ENCODE data around the gene FDCSP.

Gene FDCSP

GRCh38 chr4:70269674-70270073, 43.8 kb downstream of the FDCSP start:
- TF ChIP-seq CTCF (IDR thresholded peaks at IDR 0.05; ENCODE audit: low read length) (no peak), EZH2 (IDR thresholded peaks at IDR 0.05; ENCODE audit: borderline replicate concordance, low read length) (no peak)
- Histone ChIP-seq H3K36me3 (ENCODE audit: insufficient read depth, low read length) (no peaks in the 10 kb centered on the region), H4K20me1 (ENCODE audit: insufficient read depth, low read length) (no peaks in the 10 kb centered on the region), H3K27ac (ENCODE audit: low read depth, low read length, poor library complexity, severe bottlenecking) (no peak overlapping the region), H2AFZ (ENCODE audit: low read length) (no peak overlapping the region), H3K9me2 (ENCODE audit: low read depth, low read length) (peaks cover 3% of the 10 kb centered on the region; the same call in 1 of the 2 replicates), H3K79me2 (ENCODE audit: insufficient read depth, low read length) (no peaks in the 10 kb centered on the region), H3K27me3 (ENCODE audit: insufficient read depth, low read length) (no peaks in the 10 kb centered on the region), H3K9ac (ENCODE audit: low read length) (no peak overlapping the region), H3K4me2 (ENCODE audit: low read length) (no peak overlapping the region), H3K4me3 (ENCODE audit: low read depth, low read length, poor library complexity, severe bottlenecking) (no peak overlapping the region), H3K4me1 (ENCODE audit: insufficient read depth, low read length, severe bottlenecking) (no peaks in the 10 kb centered on the region), H3F3A (ENCODE audit: insufficient read depth, low read length) (no peaks in the 10 kb centered on the region), H3K9me3 (ENCODE audit: low read length) (no peaks in the 10 kb centered on the region)

GRCh38 chr4:70277121-70277520, 51.2 kb downstream of the FDCSP start:
- H3K27ac ChIP-seq (ENCODE audit: low read depth, low read length, poor library complexity, severe bottlenecking), result no peak overlapping the region
- H3K27me3 ChIP-seq (ENCODE audit: insufficient read depth, low read length), result no peaks in the 10 kb centered on the region
- no peaks in the 10 kb centered on the region for H3K9me3 ChIP-seq (ENCODE audit: low read length)
- no peaks in the 10 kb centered on the region for H4K20me1 ChIP-seq (ENCODE audit: insufficient read depth, low read length)
- H2AFZ ChIP-seq (ENCODE audit: low read length), result no peak overlapping the region
- no peak overlapping the region for H3K4me3 ChIP-seq (ENCODE audit: low read depth, low read length, poor library complexity, severe bottlenecking)
- no peak overlapping the region for H3K9ac ChIP-seq (ENCODE audit: low read length)
- TF ChIP-seq EZH2 (IDR thresholded peaks at IDR 0.05; ENCODE audit: borderline replicate concordance, low read length) (no peak), CTCF (IDR thresholded peaks at IDR 0.05; ENCODE audit: low read length) (no peak)
- no peak overlapping the region for H3K4me2 ChIP-seq (ENCODE audit: low read length)
- H3K36me3 ChIP-seq (ENCODE audit: insufficient read depth, low read length), result no peaks in the 10 kb centered on the region
- no peaks in the 10 kb centered on the region for H3K4me1 ChIP-seq (ENCODE audit: insufficient read depth, low read length, severe bottlenecking)
- no peaks in the 10 kb centered on the region for H3F3A ChIP-seq (ENCODE audit: insufficient read depth, low read length)
- H3K9me2 ChIP-seq (ENCODE audit: low read depth, low read length), result no peaks in the 10 kb centered on the region
- H3K79me2 ChIP-seq (ENCODE audit: insufficient read depth, low read length), result no peaks in the 10 kb centered on the region

- Histone ChIP-seq H3K9me3 (ENCODE audit: low read length) (no peaks in the 10 kb centered on the region), H3K4me3 (ENCODE audit: low read depth, low read length, poor library complexity, severe bottlenecking) (no peak overlapping the region), H3K4me1 (ENCODE audit: insufficient read depth, low read length, severe bottlenecking) (no peaks in the 10 kb centered on the region), H3K27me3 (ENCODE audit: insufficient read depth, low read length) (no peaks in the 10 kb centered on the region), H3K9ac (ENCODE audit: low read length) (no peak overlapping the region), H3K4me2 (ENCODE audit: low read length) (no peak overlapping the region), H3K27ac (ENCODE audit: low read depth, low read length, poor library complexity, severe bottlenecking) (no peak overlapping the region), H3F3A (ENCODE audit: insufficient read depth, low read length) (no peaks in the 10 kb centered on the region), H3K79me2 (ENCODE audit: insufficient read depth, low read length) (no peaks in the 10 kb centered on the region), H4K20me1 (ENCODE audit: insufficient read depth, low read length) (no peaks in the 10 kb centered on the region), H3K9me2 (ENCODE audit: low read depth, low read length) (no peaks in the 10 kb centered on the region), H2AFZ (ENCODE audit: low read length) (no peak overlapping the region), H3K36me3 (ENCODE audit: insufficient read depth, low read length) (no peaks in the 10 kb centered on the region)
- TF ChIP-seq CTCF (IDR thresholded peaks at IDR 0.05; ENCODE audit: low read length) (no peak), EZH2 (IDR thresholded peaks at IDR 0.05; ENCODE audit: borderline replicate concordance, low read length) (no peak)
Measured at GRCh38 chr4:70280567-70280966, 54.6 kb downstream of the FDCSP start.

Measured in OCI-LY1 (cell line).